Measurements from ENCODE around the gene ITLN2.

Gene ITLN2

GRCh38 chr1:160973491-160973890, 18.9 kb upstream of the ITLN2 start:
- no peak for TF ChIP-seq CTCF (IDR thresholded peaks at IDR 0.05)
- no peaks in the 10 kb centered on the region for H3K9me3 ChIP-seq (ENCODE audit: control insufficient read depth, low read length)
- no peaks in the 10 kb centered on the region for H3K4me1 ChIP-seq
- H3K9ac ChIP-seq: no peak overlapping the region
- no peak overlapping the region for H3K27ac ChIP-seq
- H3K79me2 ChIP-seq: no peaks in the 10 kb centered on the region
- no peak overlapping the region for H3K4me2 ChIP-seq (ENCODE audit: low read length)
- no peak overlapping the region for H3K4me3 ChIP-seq (ENCODE audit: low read depth, low read length)
- no peaks in the 10 kb centered on the region for H3K27me3 ChIP-seq (ENCODE audit: control insufficient read depth, insufficient read depth, low read length)
- H3K36me3 ChIP-seq (ENCODE audit: control insufficient read depth, insufficient read depth, low read length): no peaks in the 10 kb centered on the region
- no peak overlapping the region for H2AFZ ChIP-seq

GRCh38 chr1:160972939-160973338, 18.3 kb upstream of the ITLN2 start:
- no peak for TF ChIP-seq CTCF (IDR thresholded peaks at IDR 0.05)
- H3K4me1 ChIP-seq: no peaks in the 10 kb centered on the region
- H3K4me2 ChIP-seq (ENCODE audit: low read length): no peak overlapping the region
- no peak overlapping the region for H3K4me3 ChIP-seq (ENCODE audit: low read depth, low read length)
- no peak overlapping the region for H2AFZ ChIP-seq
- H3K27ac ChIP-seq: no peak overlapping the region
- H3K36me3 ChIP-seq (ENCODE audit: control insufficient read depth, insufficient read depth, low read length): no peaks in the 10 kb centered on the region
- no peaks in the 10 kb centered on the region for H3K79me2 ChIP-seq
- H3K9ac ChIP-seq: no peak overlapping the region
- no peaks in the 10 kb centered on the region for H3K9me3 ChIP-seq (ENCODE audit: control insufficient read depth, low read length)
- H3K27me3 ChIP-seq (ENCODE audit: control insufficient read depth, insufficient read depth, low read length): no peaks in the 10 kb centered on the region

- H3K9ac ChIP-seq: no peak overlapping the region
- no peak overlapping the region for H3K27ac ChIP-seq
- H3K79me2 ChIP-seq: no peaks in the 10 kb centered on the region
- H3K27me3 ChIP-seq (ENCODE audit: control insufficient read depth, insufficient read depth, low read length): no peaks in the 10 kb centered on the region
- H3K4me3 ChIP-seq (ENCODE audit: low read depth, low read length): no peak overlapping the region
- H3K4me2 ChIP-seq (ENCODE audit: low read length): no peak overlapping the region
- no peaks in the 10 kb centered on the region for H3K36me3 ChIP-seq (ENCODE audit: control insufficient read depth, insufficient read depth, low read length)
- H3K9me3 ChIP-seq (ENCODE audit: control insufficient read depth, low read length): no peaks in the 10 kb centered on the region
- no peak for TF ChIP-seq CTCF (IDR thresholded peaks at IDR 0.05)
- no peak overlapping the region for H2AFZ ChIP-seq
- no peaks in the 10 kb centered on the region for H3K4me1 ChIP-seq
Observed at GRCh38 chr1:160971618-160972056, 17.0 kb upstream of the ITLN2 start.

GRCh38 chr1:160963521-160963920, 8.9 kb upstream of the ITLN2 start:
- H3K4me3 ChIP-seq (ENCODE audit: low read depth, low read length): no peak overlapping the region
- no peak overlapping the region for H3K27ac ChIP-seq
- no peak for TF ChIP-seq CTCF (IDR thresholded peaks at IDR 0.05)
- H3K27me3 ChIP-seq (ENCODE audit: control insufficient read depth, insufficient read depth, low read length): no peaks in the 10 kb centered on the region
- no peaks in the 10 kb centered on the region for H3K4me1 ChIP-seq
- H3K9me3 ChIP-seq (ENCODE audit: control insufficient read depth, low read length): no peaks in the 10 kb centered on the region
- no peak overlapping the region for H3K9ac ChIP-seq
- no peak overlapping the region for H2AFZ ChIP-seq
- no peaks in the 10 kb centered on the region for H3K36me3 ChIP-seq (ENCODE audit: control insufficient read depth, insufficient read depth, low read length)
- no peak overlapping the region for H3K4me2 ChIP-seq (ENCODE audit: low read length)
- no peaks in the 10 kb centered on the region for H3K79me2 ChIP-seq

GRCh38 chr1:160961419-160961818, 6.8 kb upstream of the ITLN2 start:
- no peaks in the 10 kb centered on the region for H3K79me2 ChIP-seq
- no peak overlapping the region for H3K27ac ChIP-seq
- no peaks in the 10 kb centered on the region for H3K9me3 ChIP-seq (ENCODE audit: control insufficient read depth, low read length)
- no peaks in the 10 kb centered on the region for H3K27me3 ChIP-seq (ENCODE audit: control insufficient read depth, insufficient read depth, low read length)
- no peak for TF ChIP-seq CTCF (IDR thresholded peaks at IDR 0.05)
- no peak overlapping the region for H2AFZ ChIP-seq
- H3K4me3 ChIP-seq (ENCODE audit: low read depth, low read length): no peak overlapping the region
- H3K9ac ChIP-seq: no peak overlapping the region
- H3K4me2 ChIP-seq (ENCODE audit: low read length): no peak overlapping the region
- no peaks in the 10 kb centered on the region for H3K36me3 ChIP-seq (ENCODE audit: control insufficient read depth, insufficient read depth, low read length)
- no peaks in the 10 kb centered on the region for H3K4me1 ChIP-seq
